K562 treated with DMSO at 1 percent for 48 hours (cell line): ENCODE results near the gene STN1. TPM values are rescaled to one million over a fixed set of nuclear protein-coding genes. Genes with fewer than 3 reads are reported as not detected.

Experiments
- total RNA-seq: library from RNA; unstranded; fragments of 300-600 nt; gene quantifications from 2 replicates; pipeline ENCODE4 v1.2.3, GENCODE V29; 2022; ENCODE audit warnings: low replicate concordance; ENCODE audit errors: extremely low read depth

STN1 gene
- not detected in 2 replicates for total RNA-seq

GRCh38 chr10:103918053-103918846 is at the start of gene STN1:
Gene STN1, minus strand, starts transcription at chr10:103918184. Its CDS starts 590 bp downstream, at chr10:103917594.

GRCh38 chr10:103966671-103967447 is 48.9 kb upstream of the STN1 start, which contains the start of gene SLK:
Gene SLK, plus strand, starts transcription at chr10:103967140. Its CDS starts 606 bp downstream, at chr10:103967746.

GRCh38 chr10:103855424-103855823 is 62.6 kb downstream of the STN1 start, which contains the start of gene SH3PXD2A:
Gene SH3PXD2A, minus strand, starts transcription at chr10:103855576. Its CDS starts 310 bp downstream, at chr10:103855266.

Other genes with a start within 250 kb of the STN1 start
- gene SH3PXD2A, start 62.6 kb downstream of the STN1 start, total RNA-seq: not detected in 2 replicates
- gene SLK, start 49.0 kb upstream of the STN1 start, total RNA-seq: 45.1 TPM in 1 of 2 replicates, not detected in the other
- not detected in 2 replicates for gene COL17A1, start 167.7 kb upstream of the STN1 start, total RNA-seq
- not detected in 2 replicates for gene SFR1, start 204.0 kb upstream of the STN1 start, total RNA-seq